ENCODE data around the gene TJAP1.

DNA sequence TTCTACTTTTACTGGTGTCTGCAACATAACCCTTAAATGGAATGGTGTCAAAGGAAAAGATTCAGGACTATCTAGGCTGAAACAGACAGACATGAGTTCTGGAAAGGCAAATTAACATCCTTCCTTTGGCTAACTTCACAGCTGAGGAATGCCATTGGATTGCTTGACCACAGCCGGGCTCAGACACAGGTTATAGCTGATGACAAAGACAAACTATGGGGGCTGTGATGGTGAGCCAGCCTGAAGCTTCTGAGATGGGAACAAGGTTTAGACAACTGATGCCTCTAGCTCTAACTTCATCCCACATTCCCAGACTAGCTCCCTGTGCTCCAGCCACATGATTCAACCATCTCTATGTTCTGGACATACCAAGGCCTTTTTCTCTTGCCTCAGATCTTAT is 54.8 kb downstream of the TJAP1 start:
- TF ChIP-seq, protein P1, sequence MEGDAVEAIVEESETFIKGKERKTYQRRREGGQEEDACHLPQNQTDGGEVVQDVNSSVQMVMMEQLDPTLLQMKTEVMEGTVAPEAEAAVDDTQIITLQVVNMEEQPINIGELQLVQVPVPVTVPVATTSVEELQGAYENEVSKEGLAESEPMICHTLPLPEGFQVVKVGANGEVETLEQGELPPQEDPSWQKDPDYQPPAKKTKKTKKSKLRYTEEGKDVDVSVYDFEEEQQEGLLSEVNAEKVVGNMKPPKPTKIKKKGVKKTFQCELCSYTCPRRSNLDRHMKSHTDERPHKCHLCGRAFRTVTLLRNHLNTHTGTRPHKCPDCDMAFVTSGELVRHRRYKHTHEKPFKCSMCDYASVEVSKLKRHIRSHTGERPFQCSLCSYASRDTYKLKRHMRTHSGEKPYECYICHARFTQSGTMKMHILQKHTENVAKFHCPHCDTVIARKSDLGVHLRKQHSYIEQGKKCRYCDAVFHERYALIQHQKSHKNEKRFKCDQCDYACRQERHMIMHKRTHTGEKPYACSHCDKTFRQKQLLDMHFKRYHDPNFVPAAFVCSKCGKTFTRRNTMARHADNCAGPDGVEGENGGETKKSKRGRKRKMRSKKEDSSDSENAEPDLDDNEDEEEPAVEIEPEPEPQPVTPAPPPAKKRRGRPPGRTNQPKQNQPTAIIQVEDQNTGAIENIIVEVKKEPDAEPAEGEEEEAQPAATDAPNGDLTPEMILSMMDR (IDR thresholded peaks at IDR 0.05) = no peak
- no peak for TF ChIP-seq POLR2A (IDR thresholded peaks at IDR 0.05)

Data from adrenal gland (tissue), 5 donors.